Fibroblast of villous mesenchyme (primary cell): ENCODE results near the gene RFX8. TPM values are rescaled to one million over a fixed set of nuclear protein-coding genes. Genes with fewer than 3 reads are reported as not detected.

ENCODE experiments used
- DNase-seq: peaks from one replicate; pipeline ENCODE4 v3.0.0-alpha.2; 2010; ENCODE audit warnings: low read depth
- H3K4me3 ChIP-seq: 2 replicates; pipeline ENCODE4 v1.5.1; 2011; ENCODE audit warnings: low read depth, mild to moderate bottlenecking, low read length
- total RNA-seq: library from RNA; depleted of rRNA; stranded (reverse); fragments of >200 nt; gene quantifications from 2 replicates; pipeline ENCODE4 v1.2.3, GENCODE V29; 2012
- TF ChIP-seq, protein P1 (sequence below): IDR thresholded peaks from 2 replicates; pipeline ENCODE4 v1.5.1; 2012; ENCODE audit warnings: low read depth, mild to moderate bottlenecking, low read length; ENCODE audit not compliant: insufficient read depth

RFX8 gene
- total RNA-seq, 1 donor = 1.7 TPM

GRCh38 chr2:101432411-101433181, 42.3 kb downstream of the RFX8 start:
- TF ChIP-seq, protein P1, sequence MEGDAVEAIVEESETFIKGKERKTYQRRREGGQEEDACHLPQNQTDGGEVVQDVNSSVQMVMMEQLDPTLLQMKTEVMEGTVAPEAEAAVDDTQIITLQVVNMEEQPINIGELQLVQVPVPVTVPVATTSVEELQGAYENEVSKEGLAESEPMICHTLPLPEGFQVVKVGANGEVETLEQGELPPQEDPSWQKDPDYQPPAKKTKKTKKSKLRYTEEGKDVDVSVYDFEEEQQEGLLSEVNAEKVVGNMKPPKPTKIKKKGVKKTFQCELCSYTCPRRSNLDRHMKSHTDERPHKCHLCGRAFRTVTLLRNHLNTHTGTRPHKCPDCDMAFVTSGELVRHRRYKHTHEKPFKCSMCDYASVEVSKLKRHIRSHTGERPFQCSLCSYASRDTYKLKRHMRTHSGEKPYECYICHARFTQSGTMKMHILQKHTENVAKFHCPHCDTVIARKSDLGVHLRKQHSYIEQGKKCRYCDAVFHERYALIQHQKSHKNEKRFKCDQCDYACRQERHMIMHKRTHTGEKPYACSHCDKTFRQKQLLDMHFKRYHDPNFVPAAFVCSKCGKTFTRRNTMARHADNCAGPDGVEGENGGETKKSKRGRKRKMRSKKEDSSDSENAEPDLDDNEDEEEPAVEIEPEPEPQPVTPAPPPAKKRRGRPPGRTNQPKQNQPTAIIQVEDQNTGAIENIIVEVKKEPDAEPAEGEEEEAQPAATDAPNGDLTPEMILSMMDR = no peak
- no peak for DNase-seq
- H3K4me3 ChIP-seq = no peak overlapping the region

GRCh38 chr2:101431486-101431885, 43.4 kb downstream of the RFX8 start:
- no peak overlapping the region for H3K4me3 ChIP-seq
- no peak for DNase-seq
- TF ChIP-seq, protein P1 = no peak

DNA sequence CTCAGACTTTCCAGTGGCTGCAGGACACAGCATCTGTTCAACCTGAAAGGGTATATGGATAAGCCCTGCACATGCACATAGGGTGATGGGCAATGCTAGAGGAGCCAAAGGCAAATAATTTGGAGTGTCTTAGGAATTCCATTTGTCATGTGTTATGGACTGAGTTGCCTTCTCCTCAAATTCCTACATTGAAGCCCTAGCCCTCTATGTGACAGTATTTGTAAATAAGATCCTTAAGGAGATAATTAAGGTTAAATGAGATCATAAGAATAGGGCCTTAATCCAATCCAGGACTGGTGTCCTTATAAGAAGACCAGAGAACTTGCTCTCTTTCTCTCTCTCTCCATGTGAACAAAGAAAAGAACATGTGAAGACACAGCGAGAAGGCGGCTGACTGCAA, 44.8 kb downstream of the RFX8 start:
- TF ChIP-seq, protein P1 = no peak
- DNase-seq = peak; percentile 38
- H3K4me3 ChIP-seq = no peak overlapping the region

- DNase-seq = no peak
- TF ChIP-seq, protein P1 = no peak
These were observed 45.5 kb downstream of the RFX8 start for GRCh38 chr2:101429453-101429852.

DNA sequence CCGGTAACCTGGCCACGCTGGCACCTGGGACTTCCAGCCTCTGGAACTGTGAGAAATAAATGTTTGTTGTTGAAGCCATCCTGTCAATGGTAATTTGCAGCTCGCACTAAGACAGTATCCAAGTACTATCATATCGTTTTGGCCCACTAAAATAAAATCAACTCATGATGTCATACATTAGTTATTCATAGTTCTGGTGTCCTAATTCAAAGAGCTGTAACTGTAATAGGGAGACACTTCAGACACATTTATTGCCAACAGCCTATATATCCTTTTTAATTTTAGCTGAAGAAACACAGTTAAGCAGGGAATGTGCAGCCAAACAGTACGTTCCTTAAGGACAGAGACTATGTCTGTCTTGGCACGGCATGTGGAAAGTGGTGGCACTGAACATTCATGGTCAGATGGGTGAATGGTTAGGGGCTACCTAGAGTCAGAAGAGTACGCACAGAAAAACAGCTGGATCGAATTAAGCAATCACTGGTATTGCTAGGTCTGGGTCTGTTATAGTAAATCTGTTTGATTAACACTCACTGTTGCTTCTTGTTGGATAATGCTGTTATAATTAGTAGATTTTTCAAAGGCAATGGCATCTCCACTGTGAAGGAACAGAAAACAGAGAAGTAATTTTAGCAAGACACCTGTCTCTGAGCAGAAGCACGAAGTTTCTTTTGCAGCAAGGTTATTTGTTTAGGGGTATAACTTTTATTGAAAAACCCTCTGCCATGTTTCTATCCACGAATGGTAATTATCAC, 46.3 kb downstream of the RFX8 start:
- DNase-seq = no peak
- TF ChIP-seq, protein P1 = no peak
- H3K4me3 ChIP-seq = no peak overlapping the region

More at GRCh38 chr2:101429453-101429852, 45.5 kb downstream of the RFX8 start:
- no peak overlapping the region for H3K4me3 ChIP-seq

GRCh38 chr2:101427743-101428142, 47.2 kb downstream of the RFX8 start:
- no peak overlapping the region for H3K4me3 ChIP-seq
- TF ChIP-seq, protein P1 = no peak
- no peak for DNase-seq
